Mesenchymal stem cell (in vitro differentiated cells and primary cell): ENCODE measurements around the gene PFDN1.
A peak's percentile ranks its signal among the peaks of the same experiment; 100 is the strongest.

Experiments used
- DNase-seq: peaks from one replicate; pipeline ENCODE4 v3.0.0-alpha.2; 2013
- H2AFZ ChIP-seq: one replicate; pipeline ENCODE4 v1.6.1; 2013; ENCODE audit warnings: low read depth, mild to moderate bottlenecking, control low read depth, inconsistent platforms, low read length, moderate library complexity
- H2AK5ac ChIP-seq: 2 replicates; pipeline ENCODE4 v1.6.1; 2013; ENCODE audit warnings: low read length, moderate library complexity, mild to moderate bottlenecking, inconsistent platforms; ENCODE audit not compliant: severe bottlenecking
- H2BK120ac ChIP-seq: one replicate; pipeline ENCODE4 v1.6.1; 2013; ENCODE audit warnings: low read depth, mild to moderate bottlenecking, inconsistent platforms, low read length, moderate library complexity
- H2BK12ac ChIP-seq, 2 experiments: one replicate each; pipeline ENCODE4 v1.6.1; 2013; ENCODE audit warnings: inconsistent platforms in 2 of 2, low read length in 2 of 2, mild to moderate bottlenecking in 2 of 2, moderate library complexity in 2 of 2, control low read depth in 1 of 2
- H2BK15ac ChIP-seq: one replicate; pipeline ENCODE4 v1.6.1; 2013; ENCODE audit warnings: mild to moderate bottlenecking, low read depth, inconsistent platforms; ENCODE audit not compliant: poor library complexity, severe bottlenecking
- H2BK5ac ChIP-seq: 2 replicates; pipeline ENCODE4 v1.6.1; 2013; ENCODE audit warnings: low read depth, mild to moderate bottlenecking, low read length, control low read depth, inconsistent platforms; ENCODE audit not compliant: poor library complexity, severe bottlenecking
- H3K14ac ChIP-seq, 2 experiments: one replicate each; pipeline ENCODE4 v1.6.1; 2013; ENCODE audit warnings: inconsistent platforms in 2 of 2, low read length in 2 of 2, control low read depth in 1 of 2, mild to moderate bottlenecking in 1 of 2, moderate library complexity in 1 of 2
- H3K18ac ChIP-seq, 2 experiments: one replicate each; pipeline ENCODE4 v1.6.1; 2013; ENCODE audit warnings: inconsistent platforms in 2 of 2, low read length in 2 of 2, control low read depth in 1 of 2, low read depth in 1 of 2, mild to moderate bottlenecking in 1 of 2
- H3K23ac ChIP-seq, 2 experiments: one replicate each; pipeline ENCODE4 v1.6.1; 2013; ENCODE audit warnings: inconsistent platforms in 2 of 2, low read length in 2 of 2, mild to moderate bottlenecking in 2 of 2, moderate library complexity in 2 of 2, control low read depth in 1 of 2
- H3K27ac ChIP-seq: 2 replicates; pipeline ENCODE4 v1.5.1; 2013; ENCODE audit warnings: mild to moderate bottlenecking, moderate library complexity, low read length, control low read depth, inconsistent platforms; ENCODE audit not compliant: poor library complexity, severe bottlenecking
- H3K27me3 ChIP-seq, 2 experiments: 2 replicates each; pipeline versions ENCODE4 v1.6.1 to v1.7.0; 2013; ENCODE audit warnings: low read length in 2 of 2, mild to moderate bottlenecking in 2 of 2, moderate library complexity in 2 of 2, control low read depth in 1 of 2, inconsistent platforms in 1 of 2; ENCODE audit not compliant: control insufficient read depth in 1 of 2, insufficient read depth in 1 of 2
- H3K36me3 ChIP-seq, 2 experiments: 2 replicates each; pipeline versions ENCODE4 v1.6.1 to v1.7.0; 2013; ENCODE audit warnings: low read length in 2 of 2, control low read depth in 1 of 2, inconsistent platforms in 1 of 2, low read depth in 1 of 2, mild to moderate bottlenecking in 1 of 2; ENCODE audit not compliant: insufficient read depth in 2 of 2, control insufficient read depth in 1 of 2
- H3K4ac ChIP-seq, 2 experiments: one replicate each; pipeline ENCODE4 v1.6.1; 2013; ENCODE audit warnings: inconsistent platforms in 2 of 2, low read length in 2 of 2, mild to moderate bottlenecking in 2 of 2, moderate library complexity in 2 of 2, control low read depth in 1 of 2, low read depth in 1 of 2
- H3K4me1 ChIP-seq: 2 replicates; pipeline ENCODE4 v1.6.1; 2013; ENCODE audit warnings: low read depth, low read length, control low read depth; ENCODE audit not compliant: control insufficient read depth, insufficient read depth
- H3K4me2 ChIP-seq: 2 replicates; pipeline ENCODE4 v1.6.1; 2013; ENCODE audit warnings: low read length, mild to moderate bottlenecking, inconsistent platforms; ENCODE audit not compliant: poor library complexity, severe bottlenecking
- H3K4me3 ChIP-seq, 2 experiments: 2 replicates each; pipeline versions ENCODE4 v1.5.1 to v1.7.0; 2013; ENCODE audit warnings: low read length in 2 of 2, mild to moderate bottlenecking in 2 of 2, control low read depth in 1 of 2, low read depth in 1 of 2; ENCODE audit not compliant: insufficient read depth in 1 of 2
- H3K79me1 ChIP-seq: replicated peaks from 2 replicates; pipeline ENCODE4 v1.6.1; 2013; ENCODE audit warnings: mild to moderate bottlenecking, control low read depth, low read length, inconsistent platforms; ENCODE audit not compliant: poor library complexity, severe bottlenecking
- H3K9ac ChIP-seq: 2 replicates; pipeline ENCODE4 v1.7.0; 2013; ENCODE audit warnings: mild to moderate bottlenecking, low read length, moderate library complexity
- H3K9me3 ChIP-seq: 2 replicates; pipeline ENCODE4 v1.7.0; 2013; ENCODE audit warnings: mild to moderate bottlenecking, low read length; ENCODE audit not compliant: control insufficient read depth
- H4K8ac ChIP-seq: one replicate; pipeline ENCODE4 v1.6.1; 2013; ENCODE audit warnings: inconsistent platforms, mild to moderate bottlenecking, low read length, moderate library complexity
- H4K91ac ChIP-seq: one replicate; pipeline ENCODE4 v1.6.1; 2013; ENCODE audit warnings: mild to moderate bottlenecking, low read length, inconsistent platforms
- WGBS: methylation state at CpG from one replicate; pipeline ENCODE4 v1.1.7; 2013; ENCODE audit warnings: mixed read lengths; 5-methylcytosine and 5-hydroxymethylcytosine counted together

PFDN1 gene

DNA sequence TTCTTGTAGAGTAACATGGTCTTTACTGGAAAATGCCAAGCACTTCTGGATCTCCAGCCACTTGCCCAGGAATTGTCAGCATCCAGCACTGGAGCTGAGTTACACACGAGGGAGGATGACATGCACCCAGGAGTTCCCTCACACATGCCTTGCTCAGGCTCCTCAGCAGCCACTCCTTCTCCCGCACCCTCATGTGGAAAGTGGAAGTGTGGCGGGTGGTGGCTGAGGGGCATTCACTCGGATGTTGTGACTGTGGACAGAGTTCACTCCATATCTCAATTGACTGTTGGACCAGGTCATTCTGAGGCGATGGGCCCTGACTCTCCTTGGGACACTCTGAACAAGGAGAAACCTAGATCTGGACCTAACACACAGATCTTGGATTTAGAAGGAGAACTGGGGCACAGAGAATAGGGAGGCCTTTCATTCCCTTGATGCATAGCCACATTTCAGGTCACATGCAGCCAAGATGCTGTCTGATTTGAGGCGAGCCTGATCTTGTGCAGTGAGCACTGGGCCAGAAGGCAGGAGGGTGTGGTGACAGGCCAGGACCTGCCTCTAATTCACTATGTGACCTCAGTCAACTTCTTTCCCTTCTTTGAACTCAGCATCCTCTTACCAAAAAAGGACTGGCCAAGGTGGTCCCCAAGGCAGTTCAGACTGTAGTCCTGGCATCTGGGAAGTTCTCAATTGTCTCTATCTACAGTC, 65.9 kb downstream of the PFDN1 start:
- H3K4me3 ChIP-seq: no peak overlapping the region
- no peak overlapping the region for H3K23ac ChIP-seq
- H2BK15ac ChIP-seq: no peak overlapping the region
- no peak overlapping the region for H3K14ac ChIP-seq
- no peak overlapping the region for H2BK5ac ChIP-seq
- no peak for DNase-seq
- no peak overlapping the region for H2AFZ ChIP-seq
- peak overlapping the region in 1 of 2 experiments; percentile 12 for H2BK12ac ChIP-seq
- no peak overlapping the region for H3K4ac ChIP-seq
- H3K27ac ChIP-seq: no peak overlapping the region
- 96% methylated on average over 6 of the region's 6 CpGs for WGBS
- no peak overlapping the region for H4K8ac ChIP-seq
- H3K27me3 ChIP-seq: peaks cover 0 to 4% of the 10 kb centered on the region in 2 experiments
- H3K4me2 ChIP-seq: no peak overlapping the region
- H4K91ac ChIP-seq: no peak overlapping the region
- H3K9me3 ChIP-seq: no peaks in the 10 kb centered on the region
- H3K79me1 ChIP-seq: peaks cover 15% of the 10 kb centered on the region
- no peak overlapping the region for H2AK5ac ChIP-seq
- peaks cover 18% of the 10 kb centered on the region for H3K4me1 ChIP-seq
- H2BK120ac ChIP-seq: no peak overlapping the region
- H3K36me3 ChIP-seq: peaks cover 7 to 22% of the 10 kb centered on the region in 2 experiments
- H3K18ac ChIP-seq: no peak overlapping the region
- no peak overlapping the region for H3K9ac ChIP-seq

- WGBS: 90% methylated on average over 6 of the region's 11 CpGs
- H3K14ac ChIP-seq: no peak overlapping the region
- no peak overlapping the region for H3K27ac ChIP-seq
- no peak overlapping the region for H3K4me3 ChIP-seq
- H2BK15ac ChIP-seq: no peak overlapping the region
- peaks cover 12% of the 10 kb centered on the region for H3K79me1 ChIP-seq
- H2AFZ ChIP-seq: no peak overlapping the region
- peaks cover 0 to 4% of the 10 kb centered on the region in 2 experiments for H3K27me3 ChIP-seq
- no peak overlapping the region for H3K9ac ChIP-seq
- no peak for DNase-seq
- H3K4me1 ChIP-seq: peaks cover 9% of the 10 kb centered on the region
- no peak overlapping the region for H2BK12ac ChIP-seq
- no peak overlapping the region for H2AK5ac ChIP-seq
- H4K8ac ChIP-seq: no peak overlapping the region
- H3K36me3 ChIP-seq: peaks cover 7 to 22% of the 10 kb centered on the region in 2 experiments
- no peak overlapping the region for H3K4ac ChIP-seq
- no peak overlapping the region for H3K23ac ChIP-seq
- H2BK120ac ChIP-seq: no peak overlapping the region
- no peak overlapping the region for H3K4me2 ChIP-seq
- H4K91ac ChIP-seq: no peak overlapping the region
- no peak overlapping the region for H2BK5ac ChIP-seq
- H3K18ac ChIP-seq: no peak overlapping the region
- H3K9me3 ChIP-seq: no peaks in the 10 kb centered on the region
These were observed 66.9 kb downstream of the PFDN1 start for GRCh38 chr5:140235791-140236551.

DNA sequence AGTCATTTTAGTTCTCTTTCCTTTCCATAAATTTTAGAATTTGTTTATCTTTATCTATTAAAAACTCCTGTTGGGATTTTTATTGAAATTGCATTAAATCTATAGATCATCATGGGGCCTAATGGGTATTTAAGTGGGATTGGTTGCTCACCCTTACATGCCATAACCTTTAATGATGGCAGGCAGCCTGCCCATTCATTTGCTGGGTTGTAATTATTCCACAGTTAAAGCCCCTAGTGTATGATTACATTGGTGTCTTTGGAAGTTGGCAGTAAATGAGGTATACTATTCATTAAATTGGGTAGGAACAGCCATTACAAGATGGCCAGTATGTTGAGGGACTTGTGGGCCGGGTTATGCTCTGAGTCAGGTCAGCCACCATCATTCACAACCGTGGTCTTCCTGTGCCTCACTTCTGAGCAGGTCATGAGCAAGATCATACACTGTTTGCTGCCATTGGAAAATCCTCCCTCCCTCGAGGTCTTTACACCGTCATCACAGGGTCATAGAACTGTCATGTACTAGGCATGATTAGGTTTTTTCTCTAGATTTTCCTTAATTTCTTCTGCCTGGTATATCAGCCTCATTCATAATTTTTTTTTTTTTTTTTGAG, 68.4 kb downstream of the PFDN1 start:
- WGBS: 94% methylated on average over 2 of the region's 4 CpGs
- no peak overlapping the region for H2BK5ac ChIP-seq

DNA sequence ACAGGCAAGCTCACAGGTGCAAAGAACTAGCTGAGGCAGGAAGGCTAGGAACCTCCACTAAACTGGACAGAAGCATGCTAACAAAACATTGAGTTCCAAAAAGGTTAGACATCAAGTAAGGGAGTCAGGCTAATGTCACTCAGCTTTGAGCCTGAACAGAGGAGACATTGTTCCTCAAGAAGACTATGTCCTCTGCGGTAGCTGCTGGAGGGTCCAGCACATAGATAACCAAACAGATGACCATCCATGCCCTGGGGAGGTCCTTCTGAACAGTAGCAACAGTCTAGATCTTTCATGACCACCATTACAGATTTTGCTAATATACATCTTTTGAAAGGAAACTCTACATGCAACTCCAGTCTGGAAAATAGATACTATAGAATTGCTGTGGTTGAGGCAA, 70.2 kb downstream of the PFDN1 start:
- H3K14ac ChIP-seq: no peak overlapping the region
- H4K8ac ChIP-seq: no peak overlapping the region
- peaks cover 0 to 4% of the 10 kb centered on the region in 2 experiments for H3K27me3 ChIP-seq
- H3K4me2 ChIP-seq: no peak overlapping the region
- DNase-seq: no peak
- no peak overlapping the region for H3K18ac ChIP-seq
- H3K4me1 ChIP-seq: no peaks in the 10 kb centered on the region
- H2AFZ ChIP-seq: no peak overlapping the region
- H3K4me3 ChIP-seq: no peak overlapping the region
- H2BK5ac ChIP-seq: no peak overlapping the region
- no peak overlapping the region for H3K4ac ChIP-seq
- H3K23ac ChIP-seq: no peak overlapping the region
- no peak overlapping the region for H2AK5ac ChIP-seq
- no peaks in the 10 kb centered on the region for H3K9me3 ChIP-seq
- H2BK12ac ChIP-seq: no peak overlapping the region
- no peak overlapping the region for H2BK120ac ChIP-seq
- 96% methylated on average over 1 of the region's 1 CpG for WGBS
- H3K9ac ChIP-seq: no peak overlapping the region
- H3K79me1 ChIP-seq: peaks cover 3% of the 10 kb centered on the region
- peaks cover 5 to 16% of the 10 kb centered on the region in 2 experiments for H3K36me3 ChIP-seq
- H3K27ac ChIP-seq: no peak overlapping the region
- no peak overlapping the region for H2BK15ac ChIP-seq
- H4K91ac ChIP-seq: no peak overlapping the region

More for the DNA sequence above, 68.4 kb downstream of the PFDN1 start:
- H3K4me2 ChIP-seq: no peak overlapping the region
- no peak overlapping the region for H2AK5ac ChIP-seq
- no peak overlapping the region for H2BK15ac ChIP-seq
- no peak overlapping the region for H2BK120ac ChIP-seq
- no peaks in the 10 kb centered on the region for H3K9me3 ChIP-seq
- H3K4me3 ChIP-seq: no peak overlapping the region
- no peak overlapping the region for H3K4ac ChIP-seq
- no peaks in the 10 kb centered on the region for H3K4me1 ChIP-seq
- peaks cover 0 to 4% of the 10 kb centered on the region in 2 experiments for H3K27me3 ChIP-seq
- H3K14ac ChIP-seq: no peak overlapping the region
- H2BK12ac ChIP-seq: no peak overlapping the region
- no peak overlapping the region for H3K18ac ChIP-seq
- no peak overlapping the region for H3K9ac ChIP-seq
- H3K23ac ChIP-seq: no peak overlapping the region
- H3K27ac ChIP-seq: no peak overlapping the region
- peaks cover 7 to 22% of the 10 kb centered on the region in 2 experiments for H3K36me3 ChIP-seq
- H2AFZ ChIP-seq: no peak overlapping the region
- no peak for DNase-seq
- peaks cover 6% of the 10 kb centered on the region for H3K79me1 ChIP-seq
- no peak overlapping the region for H4K8ac ChIP-seq
- H4K91ac ChIP-seq: no peak overlapping the region
